Measurements from ENCODE around the gene MEIOC.

Gene MEIOC

DNA sequence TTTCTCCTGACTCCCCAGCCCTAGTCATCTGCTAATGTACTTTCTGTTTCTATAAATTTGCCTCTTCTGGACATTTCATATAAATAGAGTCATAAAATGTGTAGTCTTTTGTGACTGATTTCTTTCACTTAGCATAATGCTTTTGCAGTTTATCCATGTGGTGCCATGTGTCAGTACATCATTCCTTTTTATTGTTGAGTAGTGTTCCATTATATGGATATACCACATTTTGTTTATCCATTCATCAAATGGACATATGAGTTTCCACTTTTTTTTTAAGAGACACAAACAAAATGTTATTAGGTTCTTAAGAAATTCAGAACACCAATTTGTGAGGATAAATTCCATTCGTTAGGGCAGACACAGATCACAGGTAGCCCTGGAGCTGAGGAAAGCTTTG is 63.2 kb downstream of the MEIOC start:
- no peak for DNase-seq

DNA sequence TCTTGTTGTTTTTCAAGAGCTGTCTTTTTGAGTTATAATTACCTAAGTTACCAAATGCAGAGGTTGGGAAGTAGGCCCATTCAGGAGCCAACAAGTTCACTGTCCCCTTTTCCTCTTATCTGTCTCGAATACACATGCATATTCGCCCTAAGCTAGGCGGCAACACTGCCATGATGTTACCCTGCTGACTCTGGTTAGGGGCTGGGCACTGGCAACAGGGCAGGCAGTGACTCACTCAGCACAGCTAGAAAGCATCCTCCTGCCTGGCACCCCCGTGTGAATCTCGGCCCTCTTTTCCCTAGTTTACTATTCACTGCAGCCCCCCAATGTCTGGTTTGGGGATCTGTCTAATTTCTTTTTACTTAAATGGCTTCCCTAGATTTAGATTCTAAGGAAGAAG is 66.0 kb downstream of the MEIOC start:
- no peak for DNase-seq

Data from CD4-positive, alpha-beta T cell treated with Interleukin-4 for 1 hour (primary cell).